Kidney glomerular epithelial cell (primary cell): Measurements from ENCODE around the gene EPB42.
"Not testable (repeated sequence)": the region's sequence is repeated elsewhere in the genome, so short reads cannot be mapped to it uniquely, and the experiment has no call there.

ENCODE experiments used
- DNase-seq: peaks from one replicate; lab custom pipeline; 2025; lab: John Stamatoyannopoulos, UW

EPB42 gene

DNA sequence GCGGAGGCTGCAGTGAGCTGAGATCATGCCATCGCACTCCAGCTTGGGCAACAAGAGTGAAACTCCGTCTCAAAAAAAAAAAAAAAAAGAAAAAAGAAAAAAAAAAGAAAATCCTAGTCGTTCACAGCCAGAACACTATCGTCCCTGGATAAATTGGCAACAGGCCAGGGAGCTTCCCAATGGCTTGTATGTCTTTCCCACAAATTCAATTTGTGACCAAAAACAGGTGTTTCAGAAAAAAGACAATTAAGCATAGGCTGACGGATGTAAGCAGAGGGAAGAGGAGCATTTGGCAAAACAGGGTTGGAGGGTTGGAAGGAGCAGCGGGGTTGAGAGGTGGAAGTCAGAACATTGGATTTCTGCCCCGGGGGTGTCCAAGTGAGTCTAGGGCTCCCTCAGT is 8.5 kb downstream of the EPB42 start:
- DNase-seq: no peak

DNA sequence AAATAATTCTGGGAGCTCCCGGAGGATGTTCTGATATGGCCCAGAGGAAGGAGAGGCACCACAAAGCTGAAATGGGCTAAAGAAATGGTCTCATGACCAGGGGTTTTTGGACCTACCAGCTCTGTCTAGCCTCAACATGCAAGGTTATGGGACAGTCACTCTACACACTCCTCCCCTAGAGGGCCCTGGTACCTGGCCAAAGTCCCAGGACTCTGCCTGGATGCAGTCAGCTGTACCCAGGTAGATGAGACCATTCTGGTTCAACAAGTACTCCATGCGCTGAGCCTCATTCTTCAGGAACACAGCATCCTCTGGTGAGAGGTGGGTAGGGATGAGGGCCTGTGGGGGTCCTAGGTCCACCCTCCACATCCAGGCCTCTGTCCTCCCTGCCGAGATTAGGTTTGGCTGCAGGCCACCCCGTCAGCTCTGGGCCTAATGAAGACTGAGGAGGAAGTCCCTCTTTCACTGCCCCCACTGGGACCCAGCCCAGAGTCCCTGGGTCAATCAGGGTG is 9.5 kb downstream of the EPB42 start:
- DNase-seq: no peak

DNA sequence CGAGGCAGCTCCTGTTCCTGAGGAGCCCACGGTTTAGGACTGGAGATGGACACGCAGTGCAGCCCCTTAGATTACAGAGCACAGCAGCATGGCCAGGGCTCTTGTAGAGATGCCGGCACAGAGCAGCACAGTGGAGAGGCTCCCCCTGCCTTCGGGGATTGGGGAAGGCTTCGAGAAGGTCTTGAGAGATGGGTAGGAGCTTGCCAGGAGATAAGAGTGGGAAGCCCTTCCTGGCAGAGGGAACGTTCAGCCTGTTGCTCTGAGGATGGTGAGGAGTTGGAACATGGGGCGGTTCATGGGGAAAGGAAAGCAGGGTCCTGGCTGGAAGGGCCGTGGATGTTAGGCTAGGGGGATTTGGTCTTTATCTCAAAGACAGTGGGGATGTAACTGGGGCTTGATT is 10.0 kb downstream of the EPB42 start:
- DNase-seq: no peak

DNA sequence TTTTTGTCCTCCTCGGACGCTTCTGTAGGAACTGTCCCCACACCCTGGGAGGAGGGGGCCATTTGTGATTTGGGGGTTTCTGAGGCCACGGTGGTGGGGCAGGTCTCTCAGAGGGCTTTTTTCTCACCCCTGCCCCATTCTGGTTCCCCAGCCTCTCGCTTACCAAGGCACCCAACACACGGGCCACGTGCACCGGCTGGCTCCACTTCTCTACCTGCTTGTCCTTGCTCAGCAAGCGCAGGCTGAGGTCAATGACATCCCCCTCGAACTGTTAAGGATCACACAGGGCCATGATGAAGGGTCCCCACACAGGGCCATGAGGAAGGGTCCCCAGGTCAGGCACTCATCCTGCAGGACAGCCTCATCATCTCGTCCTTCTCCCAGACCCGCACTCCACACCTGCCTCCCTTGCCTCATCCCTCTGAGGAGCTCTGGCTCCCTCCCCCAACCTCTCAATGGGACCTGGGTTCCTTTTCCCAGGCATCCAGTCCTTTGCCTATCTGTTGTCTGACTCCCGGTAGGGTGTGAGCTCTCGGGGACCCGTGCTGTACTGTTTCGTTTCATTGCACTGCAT is 10.6 kb downstream of the EPB42 start:
- no peak for DNase-seq

DNA sequence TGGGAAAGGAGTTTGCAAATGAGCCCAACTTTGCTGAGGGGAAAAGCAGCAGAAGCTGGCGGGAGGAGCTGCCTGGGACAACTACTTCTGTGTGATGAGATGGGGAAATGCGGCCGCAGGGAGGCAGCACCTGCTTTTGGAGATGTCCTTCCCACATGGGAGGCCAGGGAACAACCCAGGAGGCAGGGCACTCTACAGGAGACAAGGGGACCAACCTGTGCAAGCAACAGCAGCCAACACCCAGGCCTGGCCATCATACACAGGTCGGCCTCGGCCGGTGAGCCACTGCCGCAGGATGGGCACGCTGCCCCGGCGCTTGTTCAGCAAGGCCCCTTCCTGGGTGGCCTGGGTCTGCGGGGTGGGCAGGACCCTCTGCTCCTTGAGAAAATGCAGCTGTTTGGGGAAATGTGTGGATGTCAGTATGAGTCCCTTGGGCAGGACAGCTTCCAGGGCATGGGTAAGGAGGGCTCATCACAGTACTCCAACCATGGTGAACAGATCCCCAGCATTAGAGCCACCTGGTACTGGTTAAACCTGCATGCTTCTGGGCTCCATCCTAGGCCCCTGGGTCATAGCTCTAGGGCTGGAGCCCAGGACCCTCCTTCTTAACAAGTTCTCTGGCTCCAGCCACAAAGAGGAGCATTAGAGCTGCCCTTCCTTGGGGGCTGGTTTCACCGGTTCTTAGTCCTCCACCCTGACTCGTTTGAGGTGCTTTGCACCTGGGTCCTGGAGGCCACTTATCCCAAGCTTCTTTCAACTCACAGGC is 11.6 kb downstream of the EPB42 start:
- DNase-seq: no peak

DNA sequence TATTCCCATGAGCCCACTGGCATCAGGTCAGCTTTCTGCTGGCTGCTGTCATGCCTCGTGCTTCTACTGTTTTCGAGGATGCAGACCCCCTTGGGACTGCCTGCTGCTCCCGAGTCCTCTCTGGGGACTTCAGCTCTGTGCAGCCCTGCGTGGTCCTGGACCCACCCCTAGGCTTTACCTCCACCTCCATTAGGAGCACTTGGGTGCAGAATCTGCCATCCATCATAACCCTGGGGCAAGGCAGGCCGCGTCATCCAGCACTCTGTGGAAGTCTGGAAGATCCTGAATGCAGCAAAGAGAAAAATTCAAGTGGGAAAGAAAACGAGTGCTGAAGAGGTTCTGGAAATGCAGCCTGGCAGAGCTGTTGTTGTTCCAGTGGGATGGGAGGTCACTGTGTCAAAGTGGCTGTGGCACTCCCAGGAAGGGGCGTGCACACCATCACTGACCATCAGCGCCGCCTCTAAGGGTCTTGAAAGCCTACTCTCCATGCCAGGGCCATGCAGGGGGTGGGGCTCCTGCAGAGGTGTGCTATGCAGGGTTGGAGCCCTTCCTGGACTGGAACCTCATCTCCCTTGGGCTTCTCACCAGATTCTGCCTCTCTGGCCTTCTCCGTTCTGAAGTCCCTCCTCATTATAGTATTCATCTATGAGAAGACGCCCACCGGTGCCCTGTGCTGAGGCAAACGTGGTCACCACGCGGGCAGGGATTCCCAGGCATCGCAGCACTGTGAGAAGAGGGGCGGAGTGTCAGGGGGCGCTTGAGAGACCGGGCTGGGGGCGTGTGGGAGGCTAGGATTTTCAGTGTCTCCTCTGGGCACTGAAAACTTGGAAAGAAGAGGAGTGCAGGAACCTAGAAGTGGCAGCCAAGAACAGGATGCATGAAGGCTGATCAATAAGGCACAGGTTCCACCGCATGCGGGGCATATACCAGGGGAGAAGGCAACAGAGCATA is 12.5 kb downstream of the EPB42 start:
- DNase-seq: no peak

DNA sequence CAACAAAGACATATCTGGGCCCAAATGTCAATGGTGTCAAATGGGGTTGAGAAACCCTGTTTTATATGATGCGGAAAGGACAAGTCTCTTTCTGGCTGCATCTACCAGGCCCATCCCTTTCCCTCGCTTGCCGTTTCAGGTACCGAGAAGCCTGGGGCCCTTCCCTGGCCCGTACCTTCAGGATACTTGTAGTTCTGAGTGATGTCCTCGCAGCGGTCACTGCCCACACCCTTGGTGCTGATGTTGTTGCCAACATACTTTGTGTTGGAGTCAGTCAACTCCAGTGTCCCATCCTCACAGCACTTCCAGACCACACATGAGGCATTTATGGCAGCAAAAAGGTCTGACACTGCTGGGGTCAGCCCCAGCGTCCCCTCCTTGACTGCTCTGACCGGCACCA is 13.8 kb downstream of the EPB42 start:
- DNase-seq: no peak

DNA sequence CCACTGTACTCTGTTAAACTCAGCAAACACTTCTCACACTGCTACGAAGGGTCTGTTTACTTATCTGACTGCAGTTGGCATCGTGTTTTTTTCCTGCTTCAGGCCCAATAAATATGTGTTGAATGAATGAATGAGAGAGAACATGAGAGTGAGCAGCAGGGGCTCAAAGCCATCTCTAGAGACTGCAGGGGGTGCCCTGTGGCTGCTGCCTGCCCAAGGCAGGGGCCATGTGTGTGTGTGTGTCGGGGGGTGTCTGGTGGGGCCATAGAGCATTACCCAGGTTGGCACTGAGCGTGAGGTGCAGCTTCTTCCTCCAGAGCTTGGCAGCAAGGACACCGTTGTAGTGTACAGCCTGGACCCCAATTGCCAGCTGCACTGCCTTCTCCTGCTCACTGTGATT is 14.8 kb downstream of the EPB42 start:
- no peak for DNase-seq

DNA sequence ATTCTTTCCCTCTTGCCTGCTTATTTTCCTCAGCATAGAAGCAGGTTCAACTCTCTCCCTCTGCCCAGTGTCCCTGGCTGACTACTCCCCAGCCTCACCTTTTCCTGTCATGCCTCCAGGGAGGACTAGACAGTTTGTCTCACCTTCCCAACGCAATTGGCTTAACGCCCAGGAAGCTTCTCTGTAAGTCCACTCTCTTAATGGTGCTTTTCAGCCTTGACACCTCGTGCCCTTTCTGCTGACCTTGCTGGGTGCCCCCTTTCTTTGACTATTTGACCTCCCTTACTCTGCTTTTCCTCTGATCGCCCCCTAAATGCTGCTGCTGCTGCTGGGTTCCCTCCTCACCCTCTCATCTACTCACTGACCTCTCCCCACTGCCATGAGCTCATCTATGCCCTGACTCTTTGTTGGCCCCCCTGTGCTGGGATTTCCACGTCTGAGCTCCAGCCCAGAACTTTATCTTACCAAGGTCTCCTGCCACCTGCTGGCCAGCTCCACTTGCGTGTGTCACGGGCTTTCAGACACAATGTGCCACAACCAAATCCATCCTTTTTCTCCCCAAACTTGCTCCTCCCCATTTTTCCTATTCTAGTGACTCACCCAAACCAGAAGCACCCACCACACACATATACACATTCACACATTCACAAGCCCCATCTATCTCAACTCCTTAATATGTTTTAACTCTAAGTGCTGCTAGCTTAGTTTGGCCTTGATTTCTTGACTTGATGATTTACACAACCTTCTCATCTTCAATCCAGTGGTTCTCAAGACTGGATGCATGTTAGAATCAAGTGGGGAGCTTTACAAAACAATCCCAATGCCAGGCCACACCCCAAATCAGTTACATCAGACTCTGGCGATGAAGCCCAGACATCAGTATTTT is 16.6 kb downstream of the EPB42 start:
- peak; percentile 28 for DNase-seq

DNA sequence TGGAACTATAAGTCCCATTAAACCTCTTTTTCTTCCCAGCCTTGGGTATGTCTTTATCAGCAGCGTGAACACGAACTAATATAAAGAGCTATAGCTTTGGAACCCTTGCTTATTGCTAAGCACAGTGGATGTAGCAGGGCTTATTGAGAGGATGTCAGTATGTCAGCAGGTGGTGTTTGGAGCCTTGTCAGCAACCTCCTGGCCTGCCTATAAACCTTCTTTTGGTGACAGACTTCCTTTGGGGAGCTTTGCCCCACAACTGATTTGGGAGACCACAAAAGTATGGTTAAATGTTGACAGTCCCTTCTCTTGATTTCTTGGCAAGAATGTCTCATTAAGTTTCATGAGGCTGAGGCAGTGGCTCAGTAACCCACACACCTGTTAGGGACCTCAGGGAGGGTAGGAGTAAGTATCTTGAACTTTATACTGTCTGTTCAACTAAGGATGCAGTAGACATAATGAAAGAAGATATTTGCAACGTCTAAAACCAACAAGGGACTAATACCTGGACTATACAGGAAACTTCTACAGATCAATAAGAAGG is 20.8 kb downstream of the EPB42 start:
- DNase-seq: no peak

DNA sequence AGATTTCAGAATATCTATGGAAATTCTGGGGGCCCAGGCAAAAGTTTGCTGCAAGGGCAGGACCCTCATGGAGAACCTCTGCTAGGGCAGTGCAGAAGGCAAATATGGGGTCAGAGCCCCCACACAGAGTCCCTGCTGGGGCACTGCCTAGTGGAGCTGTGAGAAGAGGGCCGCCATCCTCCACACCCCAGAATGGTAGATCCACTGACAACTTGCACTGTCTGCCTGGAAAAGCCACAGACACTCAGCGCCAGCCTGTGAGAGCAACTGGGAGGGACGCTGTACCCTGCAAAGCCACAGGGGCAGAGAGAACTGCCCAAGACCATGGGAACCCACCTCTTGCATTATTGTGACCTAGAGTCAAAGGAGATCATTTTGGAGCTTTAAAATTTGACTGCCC is 21.8 kb downstream of the EPB42 start:
- DNase-seq: no peak

DNA sequence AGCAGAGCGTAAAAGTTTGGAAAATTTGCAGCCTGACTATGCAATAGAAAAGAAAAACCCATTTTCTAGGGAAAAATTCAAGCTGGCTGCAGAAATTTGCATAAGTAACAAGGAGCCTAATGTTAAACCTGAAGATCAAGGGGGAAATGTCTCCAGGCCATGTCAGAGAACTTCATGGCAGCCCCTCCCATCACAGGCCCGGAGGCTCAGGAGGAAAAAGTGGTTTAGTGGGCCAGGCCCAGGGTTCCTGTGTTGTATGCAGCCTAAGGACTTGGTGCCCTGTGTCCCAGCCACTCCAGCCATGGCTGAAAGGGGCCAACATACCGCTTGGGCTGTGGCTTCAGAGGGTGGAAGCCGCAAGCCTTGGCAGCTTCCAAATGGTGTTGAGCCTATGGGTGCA is 22.3 kb downstream of the EPB42 start:
- not testable (repeated sequence) for DNase-seq

DNA sequence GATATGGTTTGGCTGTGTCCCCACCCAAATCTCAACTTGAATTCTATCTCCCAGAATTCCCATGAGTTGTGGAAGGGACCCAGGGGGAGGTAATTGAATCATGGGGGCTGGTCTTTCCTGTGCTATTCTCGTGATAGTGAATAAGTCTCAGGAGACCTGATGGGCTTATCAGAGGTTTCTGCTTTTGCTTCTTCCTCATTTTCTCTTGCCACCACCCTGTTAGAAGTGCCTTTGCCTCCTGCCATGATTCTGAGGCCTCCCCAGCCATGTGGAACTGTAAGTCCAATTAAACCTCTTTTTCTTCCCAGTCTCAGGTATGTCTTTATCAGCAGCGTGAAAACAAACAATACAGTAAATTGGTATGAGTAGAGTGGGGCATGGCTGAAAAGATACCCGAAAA is 23.0 kb downstream of the EPB42 start:
- not testable (repeated sequence) for DNase-seq

DNA sequence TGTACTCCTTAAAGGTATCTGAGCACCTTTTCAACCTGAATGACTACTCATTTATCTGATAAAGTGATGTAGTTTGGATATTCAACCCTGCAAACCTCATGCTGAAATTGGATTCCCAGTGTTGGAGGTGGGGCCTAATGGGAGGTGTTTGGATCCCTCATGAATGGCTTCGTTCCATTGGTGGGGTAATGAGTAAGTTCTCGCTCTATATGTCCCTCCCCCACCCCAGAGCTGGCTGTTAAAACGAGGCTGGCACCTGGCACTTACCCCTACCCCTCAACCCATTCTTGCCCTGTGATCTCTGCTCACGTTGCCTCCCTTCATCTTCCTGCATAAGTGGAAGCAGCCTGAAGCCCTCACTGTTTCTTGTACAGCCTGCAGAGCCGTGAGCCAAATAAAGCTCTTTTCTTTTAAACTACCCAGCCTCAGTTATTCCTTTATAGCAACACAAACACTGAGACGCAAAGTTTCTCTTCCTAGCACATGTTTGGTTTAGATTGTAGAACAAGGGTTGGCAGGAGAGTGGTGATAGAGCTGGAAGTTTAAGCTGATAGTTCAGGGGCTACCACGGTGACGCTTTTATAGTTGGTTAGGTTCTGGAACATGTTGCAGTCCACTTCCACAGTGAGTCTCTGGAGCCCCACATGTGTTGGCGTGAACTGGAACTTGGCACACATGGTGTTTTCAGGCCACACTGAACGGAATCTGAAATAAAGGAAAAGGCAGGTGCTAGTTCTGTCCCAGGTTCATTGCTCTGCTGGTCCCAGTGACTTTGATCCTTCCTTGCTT is 23.9 kb downstream of the EPB42 start:
- DNase-seq: no peak

DNA sequence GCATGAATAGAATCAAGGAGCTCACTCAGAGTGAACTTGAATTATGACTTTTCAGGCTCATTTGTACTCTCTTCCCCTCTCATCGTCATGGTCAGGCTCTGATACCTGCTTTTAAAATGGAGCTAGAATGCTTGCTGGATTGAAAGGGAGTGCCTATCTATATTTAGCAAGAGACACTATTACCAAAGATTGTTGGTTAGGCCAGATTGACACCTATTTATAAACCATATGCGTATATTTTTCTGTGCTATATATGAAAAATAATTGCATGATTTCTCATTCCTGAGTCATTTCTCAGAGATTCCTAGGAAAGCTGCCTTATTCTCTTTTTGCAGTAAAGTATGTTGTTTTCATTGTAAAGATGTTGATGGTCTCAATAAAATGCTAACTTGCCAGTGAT is 26.0 kb downstream of the EPB42 start:
- no peak for DNase-seq

DNA sequence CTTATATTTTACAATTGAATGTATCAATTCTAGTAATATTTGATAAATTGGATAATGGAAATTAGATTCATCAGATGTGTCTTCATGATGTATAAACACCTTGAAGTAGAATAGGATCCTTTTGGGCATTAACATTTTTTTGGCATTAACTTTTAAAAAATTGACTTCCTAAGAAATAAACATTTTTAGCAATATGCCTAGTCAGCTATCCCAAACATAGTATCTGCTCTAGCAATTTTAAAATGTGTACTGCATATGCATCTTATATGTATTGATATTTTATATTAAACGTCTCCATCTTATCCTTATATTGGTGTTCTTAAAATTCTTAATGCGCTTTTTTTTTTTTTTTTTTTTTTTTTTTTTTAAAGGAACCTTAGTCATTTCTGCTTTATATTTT is 27.1 kb downstream of the EPB42 start:
- DNase-seq: no peak

DNA sequence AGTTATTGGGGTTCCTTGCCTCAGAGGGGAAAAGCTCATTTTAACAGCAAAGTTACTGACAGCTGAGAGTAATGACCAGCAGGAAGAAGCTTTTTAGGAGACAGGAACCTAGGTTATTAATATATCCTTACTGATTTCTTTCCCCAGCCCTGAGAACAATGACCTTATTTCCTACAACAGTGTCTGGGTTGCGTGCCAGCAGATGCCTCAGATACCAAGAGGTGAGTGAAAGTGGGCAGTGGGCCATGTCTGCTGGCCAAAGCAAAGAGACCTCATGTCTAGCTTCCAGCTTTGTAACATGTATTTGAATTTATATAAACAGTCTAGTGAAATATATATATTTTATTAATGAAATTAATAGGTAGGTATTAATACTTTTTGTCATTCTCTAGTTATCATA is 30.6 kb downstream of the EPB42 start:
- DNase-seq: no peak

DNA sequence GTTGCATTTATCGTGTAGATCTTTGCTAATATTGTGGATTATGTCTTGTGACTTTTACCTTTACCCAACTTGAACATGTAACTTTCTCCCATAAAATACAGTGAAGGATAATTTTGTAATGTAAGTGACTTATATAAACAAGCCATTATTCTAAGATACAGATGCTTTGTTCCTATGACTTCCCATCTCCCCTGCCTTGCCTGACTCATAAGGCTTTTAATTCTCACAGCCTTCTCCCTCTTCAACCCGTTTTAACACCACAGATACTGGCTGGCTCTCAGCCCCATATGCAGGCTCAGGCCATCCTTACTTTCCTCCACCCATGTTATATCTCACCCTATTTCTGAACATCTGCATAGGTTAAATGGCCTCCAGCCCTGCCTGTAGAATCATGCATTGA is 31.5 kb downstream of the EPB42 start:
- DNase-seq: no peak

DNA sequence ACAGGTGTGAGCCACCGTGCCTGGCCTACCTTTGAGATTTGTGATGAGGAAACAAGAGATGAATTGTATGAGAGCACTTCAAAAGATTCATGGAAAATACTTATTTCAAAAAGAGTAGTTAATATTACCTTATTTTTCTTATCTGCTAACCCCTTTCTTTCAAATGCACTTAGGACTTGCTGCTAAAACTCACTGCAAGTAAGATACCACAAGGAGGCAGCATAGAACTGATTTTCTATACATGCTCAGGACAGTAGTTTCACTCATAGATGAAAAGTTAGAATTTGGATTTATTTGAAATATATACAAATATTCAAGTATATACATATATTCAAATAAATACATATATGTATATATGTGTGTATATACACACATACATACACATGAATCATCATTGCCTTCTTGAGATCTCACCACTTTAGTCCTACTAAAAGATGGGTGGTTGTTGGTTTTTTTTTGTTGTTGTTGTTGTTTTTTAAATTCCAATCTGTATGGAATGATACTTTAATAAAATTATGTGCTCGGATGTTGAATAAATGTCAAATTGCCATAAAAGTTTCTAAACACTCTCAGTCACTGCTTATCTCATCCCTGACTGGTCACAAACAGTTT is 33.2 kb downstream of the EPB42 start:
- DNase-seq: peak; percentile 43

DNA sequence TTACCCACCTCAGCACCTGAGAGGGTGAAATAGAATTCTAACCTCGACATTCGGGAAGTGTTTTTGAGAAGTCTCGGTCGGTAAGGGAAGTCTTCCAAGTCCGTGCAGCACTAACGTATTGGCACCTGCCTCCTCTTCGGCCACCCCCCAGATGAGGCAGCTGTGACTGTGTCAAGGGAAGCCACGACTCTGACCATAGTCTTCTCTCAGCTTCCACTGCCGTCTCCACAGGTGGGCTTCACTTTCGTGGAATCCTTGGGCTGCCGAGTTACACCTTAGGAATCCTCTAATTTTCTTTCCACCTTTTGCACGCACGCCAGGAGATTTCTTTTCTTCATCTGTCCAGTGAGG is 34.8 kb downstream of the EPB42 start:
- DNase-seq: peak; percentile 26
